SKM-1 treated with dmso at 0.1 percent for 144 hours (cell line): ENCODE results near the gene PDPK1.
"Not testable (repeated sequence)": the region's sequence is repeated elsewhere in the genome, so short reads cannot be mapped to it uniquely, and the experiment has no call there.

Experiments
- DNase-seq: peaks from one replicate; lab custom pipeline; 2025; ENCODE audit not compliant: unreplicated experiment; lab: John Stamatoyannopoulos, UW

The PDPK1 gene

GRCh38 chr16:2609827-2610470 lies 72.1 kb downstream of the PDPK1 start:
- no peak for DNase-seq

GRCh38 chr16:2610781-2611498 lies 73.1 kb downstream of the PDPK1 start:
- no peak for DNase-seq

GRCh38 chr16:2611499-2611862 lies 73.7 kb downstream of the PDPK1 start:
- DNase-seq: no peak

- DNase-seq: not testable (repeated sequence)
Measured at GRCh38 chr16:2611877-2612276, 74.1 kb downstream of the PDPK1 start.

GRCh38 chr16:2613251-2613650 lies 75.4 kb downstream of the PDPK1 start:
- not testable (repeated sequence) for DNase-seq

GRCh38 chr16:2614761-2615191 lies 77.0 kb downstream of the PDPK1 start:
- no peak for DNase-seq

- not testable (repeated sequence) for DNase-seq
Measured at GRCh38 chr16:2618964-2619363, 81.1 kb downstream of the PDPK1 start.

- not testable (repeated sequence) for DNase-seq
Measured at GRCh38 chr16:2619628-2620027, 81.8 kb downstream of the PDPK1 start.

- not testable (repeated sequence) for DNase-seq
Measured at GRCh38 chr16:2620870-2621269, 83.0 kb downstream of the PDPK1 start.

- not testable (repeated sequence) for DNase-seq
Measured at GRCh38 chr16:2621395-2621794, 83.6 kb downstream of the PDPK1 start.

- DNase-seq: not testable (repeated sequence)
Measured at GRCh38 chr16:2627075-2627474, 89.3 kb downstream of the PDPK1 start.

- not testable (repeated sequence) for DNase-seq
Measured at GRCh38 chr16:2631203-2631602, 93.4 kb downstream of the PDPK1 start.

GRCh38 chr16:2632291-2632690 lies 94.5 kb downstream of the PDPK1 start:
- DNase-seq: not testable (repeated sequence)

GRCh38 chr16:2639071-2639721 lies 101.4 kb downstream of the PDPK1 start:
- not testable (repeated sequence) for DNase-seq

- not testable (repeated sequence) for DNase-seq
Measured at GRCh38 chr16:2639722-2640072, 101.9 kb downstream of the PDPK1 start.

- DNase-seq: not testable (repeated sequence)
Measured at GRCh38 chr16:2642561-2642960, 104.7 kb downstream of the PDPK1 start.

- not testable (repeated sequence) for DNase-seq
Measured at GRCh38 chr16:2644754-2645453, 107.1 kb downstream of the PDPK1 start.

GRCh38 chr16:2651268-2651871 lies 113.5 kb downstream of the PDPK1 start:
- DNase-seq: not testable (repeated sequence)
